ENCODE measurements around the gene ANO9. TPM values are rescaled to one million over a fixed set of nuclear protein-coding genes. Genes with fewer than 3 reads are reported as not detected.

Gene ANO9
- total RNA-seq, 4 donors from 2014 or later: 0.11 to 0.42 (median 0.32) TPM; not detected in 1

DNA sequence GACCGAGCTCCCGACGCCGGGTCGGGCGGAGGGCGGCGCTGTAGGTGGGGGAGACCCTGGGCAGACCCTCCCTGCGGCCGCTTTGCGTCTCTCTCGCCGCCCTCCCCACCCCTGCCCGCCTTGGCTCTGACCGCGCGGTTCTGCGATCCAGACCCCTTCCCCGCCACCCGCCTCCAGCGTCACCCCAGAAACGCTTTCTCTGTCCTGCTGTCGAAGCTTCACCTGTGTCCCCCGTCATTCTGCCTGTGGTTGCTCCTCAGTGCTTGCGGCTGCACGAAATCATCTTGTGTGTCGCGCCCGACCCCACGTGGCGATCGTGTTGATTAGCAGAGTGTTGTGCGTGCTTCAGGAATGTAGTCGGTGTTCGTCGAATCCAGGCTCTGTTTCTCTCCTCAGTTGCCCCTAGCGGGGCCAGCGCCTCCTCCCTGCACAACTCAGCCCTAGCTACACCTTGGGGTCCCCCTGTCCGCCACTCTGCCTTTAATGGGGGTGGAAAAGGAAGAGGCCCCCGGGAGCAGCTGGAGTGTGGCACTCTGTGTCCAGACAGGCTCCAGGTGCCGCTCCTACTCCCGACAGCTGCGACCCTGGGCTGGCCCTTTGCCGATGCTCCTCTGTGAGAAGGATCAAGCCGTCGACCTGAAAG, 9.1 kb upstream of the ANO9 start:
- no peak for DNase-seq (ENCODE audit: extremely low spot score)
- H3K27ac ChIP-seq (replicated peaks in 1 of 4): peak overlapping the region; percentile 86 to 97 (median 92)
- peak overlapping the region; percentile 82 to 100 (median 90) for H3K4me3 ChIP-seq
- intact Hi-C loops (cut with DNase I): loop anchor here (5.0 kb wide), 3 partner anchors 51 to 149 kb away; no protein-coding TSS in a partner anchor
- WGBS: 7% methylated on average over 11 of the region's 46 CpGs
- peaks cover 0 to 29% (median 21%) of the 10 kb centered on the region in 4 donors for H3K36me3 ChIP-seq
- TF ChIP-seq EP300 (IDR thresholded peaks at IDR 0.05): no peak
- peak in 1 of 2 donors; percentile 27 for TF ChIP-seq POLR2AphosphoS5 (IDR thresholded peaks at IDR 0.05)
- TF ChIP-seq, protein P1, sequence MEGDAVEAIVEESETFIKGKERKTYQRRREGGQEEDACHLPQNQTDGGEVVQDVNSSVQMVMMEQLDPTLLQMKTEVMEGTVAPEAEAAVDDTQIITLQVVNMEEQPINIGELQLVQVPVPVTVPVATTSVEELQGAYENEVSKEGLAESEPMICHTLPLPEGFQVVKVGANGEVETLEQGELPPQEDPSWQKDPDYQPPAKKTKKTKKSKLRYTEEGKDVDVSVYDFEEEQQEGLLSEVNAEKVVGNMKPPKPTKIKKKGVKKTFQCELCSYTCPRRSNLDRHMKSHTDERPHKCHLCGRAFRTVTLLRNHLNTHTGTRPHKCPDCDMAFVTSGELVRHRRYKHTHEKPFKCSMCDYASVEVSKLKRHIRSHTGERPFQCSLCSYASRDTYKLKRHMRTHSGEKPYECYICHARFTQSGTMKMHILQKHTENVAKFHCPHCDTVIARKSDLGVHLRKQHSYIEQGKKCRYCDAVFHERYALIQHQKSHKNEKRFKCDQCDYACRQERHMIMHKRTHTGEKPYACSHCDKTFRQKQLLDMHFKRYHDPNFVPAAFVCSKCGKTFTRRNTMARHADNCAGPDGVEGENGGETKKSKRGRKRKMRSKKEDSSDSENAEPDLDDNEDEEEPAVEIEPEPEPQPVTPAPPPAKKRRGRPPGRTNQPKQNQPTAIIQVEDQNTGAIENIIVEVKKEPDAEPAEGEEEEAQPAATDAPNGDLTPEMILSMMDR (IDR thresholded peaks at IDR 0.05): peak in 2 of 3 experiments; percentile 13 to 18
- no peak for TF ChIP-seq POLR2A (IDR thresholded peaks at IDR 0.05; ENCODE audit: low read depth)
- peaks cover 30 to 45% (median 41%) of the 10 kb centered on the region in 4 donors for H3K4me1 ChIP-seq
- no peaks in the 10 kb centered on the region for H3K27me3 ChIP-seq
- H3K9me3 ChIP-seq: no peaks in the 10 kb centered on the region

DNA sequence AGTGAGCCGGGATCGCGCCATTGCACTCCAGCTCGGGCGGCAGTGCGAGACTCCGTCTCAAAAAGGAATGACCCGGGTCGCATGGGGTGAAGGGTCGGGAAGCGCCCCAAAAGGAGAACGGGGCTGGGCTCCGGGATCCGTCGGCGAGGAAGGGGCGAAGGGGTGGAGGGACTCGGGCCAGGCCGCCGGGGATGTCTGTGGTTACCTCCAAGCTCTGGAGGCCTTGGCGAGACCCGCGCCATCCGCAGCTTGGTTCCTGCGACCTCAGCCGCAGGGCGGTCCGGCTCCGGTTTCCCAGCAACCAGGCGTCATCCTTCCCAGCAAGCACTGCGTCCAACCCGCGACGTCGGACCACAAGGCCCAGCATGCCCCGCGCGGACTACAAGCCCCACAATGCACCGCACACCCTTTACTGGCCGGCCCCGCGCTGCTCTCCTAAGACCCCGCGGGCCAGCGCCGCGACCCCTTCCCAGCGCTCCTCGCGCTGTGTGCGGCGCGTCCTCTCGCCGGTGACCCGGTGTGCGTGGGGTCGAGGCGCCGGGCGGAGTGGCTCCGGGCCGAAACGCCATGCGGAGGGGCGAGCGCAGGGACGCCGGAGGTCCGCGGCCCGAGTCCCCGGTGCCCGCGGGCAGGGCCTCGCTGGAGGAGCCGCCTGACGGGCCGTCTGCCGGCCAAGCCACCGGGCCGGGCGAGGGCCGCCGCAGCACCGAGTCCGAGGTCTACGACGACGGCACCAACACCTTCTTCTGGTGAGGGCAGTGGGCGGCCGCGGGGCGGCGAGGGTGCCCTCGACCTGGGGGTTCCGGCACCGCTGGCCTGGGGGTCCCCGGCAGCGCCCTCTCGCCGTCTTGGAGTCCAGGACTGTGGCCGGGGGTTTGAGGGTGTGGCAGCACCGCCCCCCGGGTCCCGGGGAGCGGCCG, 8.3 kb upstream of the ANO9 start, which contains the start of gene PTDSS2:
TSS of gene PTDSS2 (plus strand) at position 391 of the 920 bp plus-strand sequence. CDS start at position 568, 177 bp downstream.
- Histone ChIP-seq H3K4me1 (peaks cover 25 to 45% (median 41%) of the 10 kb centered on the region in 4 donors), H3K27ac (replicated peaks in 1 of 4) (peak within 1 kb of the TSS; percentile 86 to 97 (median 92)), H3K4me3 (peak within 1 kb of the TSS; percentile 82 to 100 (median 90)), H3K9me3 (no peaks in the 10 kb centered on the region), H3K36me3 (peaks cover 0 to 29% (median 21%) of the 10 kb centered on the region in 4 donors), H3K27me3 (no peaks in the 10 kb centered on the region)
- TF ChIP-seq POLR2A (IDR thresholded peaks at IDR 0.05; ENCODE audit: low read depth) (peak; percentile 77), EP300 (IDR thresholded peaks at IDR 0.05) (no peak), POLR2AphosphoS5 (IDR thresholded peaks at IDR 0.05) (peak; percentile 97)
- TF ChIP-seq, protein P1 (IDR thresholded peaks at IDR 0.05): peak in 1 of 3 experiments; percentile 27
- 2% methylated on average over 25 of the region's 108 CpGs for WGBS
- peak; percentile 99 for DNase-seq (ENCODE audit: extremely low spot score)
- intact Hi-C loops (cut with DNase I): loop anchor here (2.0 to 5.0 kb wide), 4 partner anchors 43 to 148 kb away; no protein-coding TSS in a partner anchor

DNA sequence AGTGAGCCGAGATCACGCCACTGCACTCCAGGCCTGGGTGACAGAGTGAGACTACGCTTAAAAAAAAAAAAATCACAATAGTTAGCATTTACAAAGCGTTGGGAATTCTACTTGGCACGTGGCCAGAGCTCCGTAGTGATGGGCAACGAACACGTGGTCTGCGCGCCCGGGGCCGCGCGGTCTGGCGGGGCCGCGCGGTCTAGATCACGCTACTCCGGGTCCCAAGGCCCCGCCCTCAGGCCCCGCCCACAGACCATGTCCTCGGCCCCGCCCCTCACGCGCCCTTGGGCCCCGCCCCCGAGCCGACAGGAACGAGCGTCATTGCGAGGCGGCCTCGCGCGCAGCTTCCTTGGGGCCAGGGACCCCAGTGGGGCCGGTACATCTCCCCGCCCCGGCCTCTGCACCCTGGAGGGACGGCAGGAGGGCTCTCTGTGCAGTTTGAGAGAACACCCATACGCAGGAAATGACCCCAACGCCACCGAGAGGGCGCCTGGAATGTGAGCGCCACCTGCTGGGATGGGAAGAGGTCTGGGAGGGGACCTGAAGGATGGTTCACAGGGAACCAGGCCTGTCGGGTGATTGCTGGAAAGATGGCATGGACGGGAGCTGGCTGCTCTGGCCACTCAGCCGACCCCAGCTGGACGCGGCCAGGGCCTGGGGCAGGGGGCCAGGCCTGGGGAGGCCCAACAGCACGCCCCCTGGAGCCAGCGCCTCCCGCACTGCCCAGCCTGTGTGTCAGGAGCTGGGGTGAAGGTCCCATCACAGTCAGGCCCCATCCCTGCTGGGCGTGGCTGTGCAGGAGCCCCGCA, 6.3 kb upstream of the ANO9 start:
- H3K4me1 ChIP-seq: peaks cover 28 to 50% (median 42%) of the 10 kb centered on the region in 4 donors

More for the DNA sequence above, 6.3 kb upstream of the ANO9 start:
- no peaks in the 10 kb centered on the region for H3K9me3 ChIP-seq
- H3K27ac ChIP-seq (replicated peaks in 1 of 4): peak overlapping the region; percentile 86 to 97 (median 92)
- peak overlapping the region; percentile 63 to 72 (median 70) for H3K4me3 ChIP-seq
- 6% methylated on average over 15 of the region's 55 CpGs for WGBS
- TF ChIP-seq, protein P1 (IDR thresholded peaks at IDR 0.05): peak; percentile 83 to 91 (median 85)
- peak; percentile 91 to 97 for TF ChIP-seq POLR2AphosphoS5 (IDR thresholded peaks at IDR 0.05)
- no peak for TF ChIP-seq EP300 (IDR thresholded peaks at IDR 0.05)
- TF ChIP-seq POLR2A (IDR thresholded peaks at IDR 0.05; ENCODE audit: low read depth): peak; percentile 80
- peaks cover 0 to 12% (median 10%) of the 10 kb centered on the region in 4 donors for H3K36me3 ChIP-seq
- peaks cover 0 to 14% (median 3%) of the 10 kb centered on the region in 4 donors for H3K27me3 ChIP-seq
- peak; percentile 99 for DNase-seq (ENCODE audit: extremely low spot score)
- intact Hi-C loops (cut with DNase I): loop anchor here (2.0 kb wide), 1 partner anchor 41 kb away; no protein-coding TSS in a partner anchor

All from esophagus muscularis mucosa (tissue), 4 donors.